ENCODE data around the gene STAT2. TPM values are rescaled to one million over a fixed set of nuclear protein-coding genes. Genes with fewer than 3 reads are reported as not detected.
"Not testable (repeated sequence)": the region's sequence is repeated elsewhere in the genome, so short reads cannot be mapped to it uniquely, and the experiment has no call there.

Gene STAT2
- 100 to 1,000 TPM; 161 to 192 TPM for total RNA-seq

- DNase-seq (ENCODE audit: low spot score) (peak; percentile 96), ATAC-seq (ENCODE audit: insufficient number of reproducible peaks, low FRiP score, low read depth) (peak; percentile 100)
- Histone ChIP-seq H3K36me3 (peaks cover 13% of the 10 kb centered on the region), H3K4me1 (ENCODE audit: control insufficient read depth in 1 of 2, low read depth in 2 of 2) (peaks cover 10 to 29% of the 10 kb centered on the region in 2 donors), H3K9me3 (no peaks in the 10 kb centered on the region), H3K27ac (peak within 1 kb of the TSS; percentile 83), H3K4me3 (peak within 1 kb of the TSS; percentile 91), H3K27me3 (replicated peaks; ENCODE audit: insufficient read depth) (no peaks in the 10 kb centered on the region)
- no peak for TF ChIP-seq CTCF (IDR thresholded peaks at IDR 0.05)
These were observed at the start of gene STAT2 for GRCh38 chr12:56359851-56360767. Gene STAT2, minus strand, starts transcription at chr12:56360107. Its CDS starts 3,536 bp downstream, at chr12:56356571.

GRCh38 chr12:56408799-56409417 is 49.0 kb upstream of the STAT2 start:
- no peak for TF ChIP-seq CTCF (IDR thresholded peaks at IDR 0.05)
- Histone ChIP-seq H3K4me1 (ENCODE audit: control insufficient read depth in 1 of 2, low read depth in 2 of 2) (no peaks in the 10 kb centered on the region), H3K36me3 (no peaks in the 10 kb centered on the region), H3K27me3 (replicated peaks; ENCODE audit: insufficient read depth) (no peaks in the 10 kb centered on the region), H3K9me3 (no peaks in the 10 kb centered on the region), H3K4me3 (no peak overlapping the region), H3K27ac (no peak overlapping the region)
- ATAC-seq (ENCODE audit: insufficient number of reproducible peaks, low FRiP score, low read depth): no peak
- DNase-seq (ENCODE audit: low spot score): no peak

- H3K9me3 ChIP-seq; ATAC-seq (ENCODE audit: insufficient number of reproducible peaks, low FRiP score, low read depth); H3K4me1 ChIP-seq (ENCODE audit: control insufficient read depth in 1 of 2, low read depth in 2 of 2); DNase-seq (ENCODE audit: low spot score); H3K4me3 ChIP-seq; H3K36me3 ChIP-seq; H3K27me3 ChIP-seq (replicated peaks; ENCODE audit: insufficient read depth); H3K27ac ChIP-seq: not testable (repeated sequence)
These were observed 44.3 kb upstream of the STAT2 start for GRCh38 chr12:56404227-56404626.

- not testable (repeated sequence) for H3K9me3 ChIP-seq; DNase-seq (ENCODE audit: low spot score); H3K27me3 ChIP-seq (replicated peaks; ENCODE audit: insufficient read depth); H3K27ac ChIP-seq; H3K36me3 ChIP-seq; ATAC-seq (ENCODE audit: insufficient number of reproducible peaks, low FRiP score, low read depth); H3K4me3 ChIP-seq; H3K4me1 ChIP-seq (ENCODE audit: control insufficient read depth in 1 of 2, low read depth in 2 of 2)
These were observed 41.7 kb upstream of the STAT2 start for GRCh38 chr12:56401612-56402011.

- H3K27me3 ChIP-seq (replicated peaks; ENCODE audit: insufficient read depth); H3K9me3 ChIP-seq; H3K36me3 ChIP-seq; ATAC-seq (ENCODE audit: insufficient number of reproducible peaks, low FRiP score, low read depth); DNase-seq (ENCODE audit: low spot score); H3K4me3 ChIP-seq; H3K27ac ChIP-seq; H3K4me1 ChIP-seq (ENCODE audit: control insufficient read depth in 1 of 2, low read depth in 2 of 2): not testable (repeated sequence)
These were observed 41.2 kb upstream of the STAT2 start for GRCh38 chr12:56401125-56401524.

GRCh38 chr12:56399466-56399865 is 39.6 kb upstream of the STAT2 start:
- not testable (repeated sequence) for H3K4me3 ChIP-seq; H3K9me3 ChIP-seq; DNase-seq (ENCODE audit: low spot score); H3K27ac ChIP-seq; ATAC-seq (ENCODE audit: insufficient number of reproducible peaks, low FRiP score, low read depth); H3K27me3 ChIP-seq (replicated peaks; ENCODE audit: insufficient read depth); H3K4me1 ChIP-seq (ENCODE audit: control insufficient read depth in 1 of 2, low read depth in 2 of 2); H3K36me3 ChIP-seq

GRCh38 chr12:56398324-56398723 is 38.4 kb upstream of the STAT2 start:
- H3K27me3 ChIP-seq (replicated peaks; ENCODE audit: insufficient read depth): no peaks in the 10 kb centered on the region
- H3K4me3 ChIP-seq: no peak overlapping the region
- peaks cover 9% of the 10 kb centered on the region for H3K9me3 ChIP-seq
- H3K36me3 ChIP-seq: no peaks in the 10 kb centered on the region
- no peak for TF ChIP-seq CTCF (IDR thresholded peaks at IDR 0.05)
- no peak overlapping the region for H3K27ac ChIP-seq
- DNase-seq (ENCODE audit: low spot score) (no peak), ATAC-seq (ENCODE audit: insufficient number of reproducible peaks, low FRiP score, low read depth) (no peak)
- no peaks in the 10 kb centered on the region for H3K4me1 ChIP-seq (ENCODE audit: control insufficient read depth in 1 of 2, low read depth in 2 of 2)

All from thoracic aorta (tissue), 2 donors.